ENCODE measurements around the gene RAB8B.
A peak's percentile ranks its signal among the peaks of the same experiment; 100 is the strongest.

Gene RAB8B

DNA sequence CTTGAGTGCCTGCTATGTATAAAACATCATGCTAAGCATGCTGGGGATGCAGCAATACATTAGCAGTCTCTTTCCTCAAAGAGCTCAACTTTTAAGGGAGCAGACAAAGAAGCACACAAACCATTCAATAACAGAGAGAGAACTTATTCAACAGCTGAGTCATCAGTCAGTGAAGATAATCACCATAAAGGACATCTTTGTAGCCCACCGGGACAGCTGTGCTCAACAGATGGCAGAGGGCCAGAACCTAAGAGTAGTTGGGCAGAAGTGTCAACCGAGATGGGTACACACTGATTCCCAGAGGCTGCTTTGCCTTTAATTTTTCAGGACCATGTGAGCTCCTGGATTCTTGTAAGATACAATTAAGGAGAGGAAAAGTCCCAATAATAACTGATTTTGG is 4.2 kb upstream of the RAB8B start:
- DNase-seq (ENCODE audit: low spot score) = no peak

DNA sequence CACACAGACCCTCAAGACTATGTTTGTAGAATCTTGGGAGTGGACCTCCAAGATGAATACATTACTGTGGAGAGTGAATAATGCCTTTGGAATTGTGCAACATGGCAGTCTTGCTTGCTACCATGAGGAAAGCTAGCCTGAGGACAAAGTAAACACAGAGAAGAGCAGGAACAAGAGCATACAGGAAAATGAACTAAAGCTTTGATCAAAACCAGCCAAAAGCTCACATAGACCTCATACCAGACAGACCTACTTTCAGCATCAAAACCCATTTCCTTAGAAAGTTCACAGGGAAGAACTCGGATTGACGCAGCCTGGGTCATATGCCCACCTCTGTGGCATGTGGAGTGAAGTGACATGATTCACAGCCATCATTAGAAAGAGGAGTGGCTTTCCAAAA is 3.3 kb upstream of the RAB8B start:
- DNase-seq (ENCODE audit: low spot score) = peak; percentile 57

DNA sequence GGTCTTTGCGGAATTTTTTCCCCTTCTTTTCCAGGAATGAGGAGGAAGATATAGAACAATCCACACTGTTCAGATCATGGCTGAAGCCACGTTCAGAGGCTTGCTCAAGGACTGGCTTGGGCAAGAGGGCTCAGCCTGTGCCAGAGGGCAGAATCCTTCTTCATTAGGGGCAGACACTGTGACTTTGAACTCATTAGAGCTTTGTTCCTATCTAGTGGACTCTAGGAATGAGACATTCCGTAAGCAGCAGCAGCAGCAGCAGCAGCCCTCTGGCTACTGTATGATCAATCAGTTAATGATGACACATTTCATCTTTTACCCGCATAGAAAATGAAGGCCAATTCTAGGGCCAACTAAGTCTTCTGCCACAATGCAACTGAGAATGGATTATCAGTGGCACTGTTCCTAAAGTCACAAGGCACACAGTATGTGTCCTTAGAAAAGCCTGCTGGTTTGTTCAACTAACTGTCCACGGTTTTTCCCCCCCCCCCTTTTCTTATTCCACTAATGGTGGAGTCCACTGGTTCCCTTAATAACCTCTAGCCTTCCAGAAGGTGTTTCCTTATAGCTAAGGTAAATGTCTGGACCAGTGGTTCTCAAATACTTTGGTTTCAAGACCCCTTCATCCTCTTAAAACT is 1.7 kb upstream of the RAB8B start:
- DNase-seq (ENCODE audit: low spot score) = no peak

DNA sequence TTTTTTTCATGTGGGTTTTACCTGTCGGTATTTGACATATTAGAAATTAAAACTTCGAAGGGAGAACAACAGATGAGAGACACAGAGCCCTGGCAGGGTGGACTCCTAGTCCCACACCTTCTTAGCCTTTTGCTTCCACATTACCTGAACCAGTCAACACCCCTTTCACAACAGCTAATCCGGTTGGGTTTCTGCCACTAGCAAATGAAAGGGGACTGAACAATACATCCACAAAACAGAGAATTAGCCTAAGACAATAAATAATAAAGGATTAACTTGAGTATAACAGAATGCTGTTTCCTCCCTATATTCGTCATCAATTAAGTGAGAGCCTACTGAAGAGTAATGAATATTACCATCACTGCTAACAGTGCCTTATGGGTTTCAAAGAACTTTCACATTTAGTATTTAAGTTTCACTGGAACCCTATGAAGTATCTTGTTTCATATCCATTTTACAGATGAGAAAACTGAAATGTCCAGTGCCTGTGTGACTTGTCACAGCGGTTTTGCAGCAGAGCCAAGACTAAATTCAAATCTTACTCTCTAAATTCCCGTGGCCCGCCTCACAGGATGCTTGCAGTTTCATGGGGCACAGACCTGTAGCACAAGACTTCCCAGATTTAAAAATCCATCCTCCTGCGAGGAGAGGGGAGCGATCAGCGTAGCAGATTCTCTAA is 1.0 kb upstream of the RAB8B start:
- no peak for DNase-seq (ENCODE audit: low spot score)

DNA sequence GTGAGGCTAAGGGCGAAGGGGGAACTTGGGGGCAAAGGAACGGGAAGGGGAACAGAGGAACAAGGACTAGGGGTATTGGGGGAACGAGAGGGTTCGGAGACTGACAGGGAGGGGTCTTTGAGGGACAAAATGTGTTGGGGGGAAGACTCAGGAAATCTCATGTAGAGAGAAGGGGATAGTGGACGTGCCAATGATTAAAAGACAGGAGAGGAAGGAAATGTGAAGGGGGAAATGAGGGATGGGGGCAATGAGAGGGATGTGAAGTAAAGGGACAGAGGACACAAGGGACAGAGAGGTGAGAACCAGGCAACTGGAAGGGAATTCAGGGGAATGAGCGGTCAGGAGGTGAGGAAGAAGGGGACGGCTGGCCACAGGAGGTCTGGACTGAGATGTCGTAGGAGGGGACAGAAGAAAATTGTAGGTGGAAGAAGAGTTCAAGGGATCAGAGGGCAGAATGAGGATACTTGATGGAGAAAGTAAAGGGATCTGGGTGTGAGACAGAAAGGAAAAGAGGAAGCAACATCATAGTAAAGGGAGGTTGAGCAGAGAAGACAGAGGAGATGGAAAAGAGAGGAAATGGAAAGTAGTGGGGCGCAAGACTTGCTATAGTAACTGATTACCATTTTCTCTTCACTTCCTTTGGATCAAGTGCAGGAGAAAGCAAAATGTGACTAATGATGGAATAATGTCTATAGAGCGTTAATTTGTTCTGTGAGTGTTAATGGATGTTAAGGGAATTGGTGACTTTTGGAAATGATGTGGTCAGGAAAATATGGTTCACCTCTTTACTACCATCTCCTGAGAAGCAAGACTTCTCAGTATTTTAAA is 749 bp downstream of the RAB8B start:
- no peak for DNase-seq (ENCODE audit: low spot score)

DNA sequence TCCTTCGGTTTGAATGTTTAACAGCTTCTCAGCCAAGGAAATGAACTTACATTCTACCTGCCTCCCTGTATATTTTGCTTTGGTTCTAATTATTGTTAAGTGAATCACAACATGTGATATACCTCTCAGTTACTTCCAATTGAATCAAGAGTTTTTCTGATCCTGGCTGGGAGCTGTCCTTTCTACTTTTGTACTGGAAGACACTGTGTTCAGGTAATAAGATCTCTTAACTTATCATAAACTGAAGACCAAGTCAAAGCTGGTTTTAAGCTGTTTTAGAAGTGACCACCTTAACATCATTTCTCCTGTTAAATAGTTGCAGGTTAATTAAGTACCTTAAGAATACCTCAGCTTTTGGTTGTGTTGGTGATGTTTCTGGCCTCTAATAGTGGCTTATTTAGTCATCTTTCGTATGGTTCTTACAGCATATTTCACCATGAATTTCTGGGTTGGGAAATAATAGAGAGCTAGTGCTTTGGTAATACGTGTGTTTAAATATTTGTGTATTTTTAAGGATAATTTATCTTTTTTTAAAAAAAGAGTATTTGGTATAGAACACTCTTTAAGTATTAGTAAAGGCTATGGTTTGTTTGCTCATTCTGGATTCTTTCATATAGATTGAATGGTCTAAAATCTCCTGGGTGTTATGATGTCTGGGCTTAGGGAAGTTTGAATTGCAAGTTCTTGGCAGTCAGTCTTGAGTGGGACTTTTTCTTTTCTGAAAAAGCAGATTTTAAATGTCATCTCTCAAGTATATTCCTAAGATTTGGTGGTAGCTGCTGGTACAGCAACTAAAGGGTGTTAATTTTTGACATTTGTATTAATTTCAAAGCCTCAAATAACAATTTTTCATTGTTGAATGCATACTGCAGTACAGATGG is 1.6 kb downstream of the RAB8B start:
- no peak for DNase-seq (ENCODE audit: low spot score)

DNA sequence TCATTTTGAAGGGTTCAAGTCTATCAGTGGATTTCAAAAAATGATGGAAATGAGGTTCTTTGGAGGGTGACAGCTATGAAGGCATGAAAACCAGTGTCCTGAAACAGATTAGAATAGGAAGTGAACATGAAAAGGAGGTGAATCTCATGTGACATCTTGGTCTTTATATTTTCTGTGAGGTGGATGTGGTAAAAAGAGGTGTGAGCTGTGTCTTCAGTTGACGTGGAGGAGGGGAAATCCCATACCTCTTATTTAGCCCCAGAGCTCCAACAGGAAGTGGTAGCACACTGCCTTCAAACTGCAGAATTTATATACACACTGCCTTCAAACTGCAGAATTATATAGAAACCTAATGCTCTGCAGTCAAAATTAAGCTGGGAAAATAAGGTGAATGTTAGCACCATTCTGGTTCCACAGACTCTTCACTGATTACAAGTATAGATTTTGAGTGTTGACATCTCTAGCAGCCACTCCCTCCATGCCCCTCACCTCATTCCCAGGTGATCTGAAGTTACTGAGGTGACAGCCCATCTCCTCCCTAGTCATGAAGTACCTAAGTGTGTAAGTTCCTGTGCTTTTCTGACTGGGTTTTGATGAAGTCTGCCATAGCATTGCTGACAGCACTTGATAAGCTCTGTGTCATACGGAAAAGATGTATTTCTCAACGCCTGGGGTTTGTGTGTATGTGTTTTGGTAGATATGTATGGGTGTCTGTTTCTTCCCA is 2.7 kb downstream of the RAB8B start:
- DNase-seq (ENCODE audit: low spot score) = no peak

DNA sequence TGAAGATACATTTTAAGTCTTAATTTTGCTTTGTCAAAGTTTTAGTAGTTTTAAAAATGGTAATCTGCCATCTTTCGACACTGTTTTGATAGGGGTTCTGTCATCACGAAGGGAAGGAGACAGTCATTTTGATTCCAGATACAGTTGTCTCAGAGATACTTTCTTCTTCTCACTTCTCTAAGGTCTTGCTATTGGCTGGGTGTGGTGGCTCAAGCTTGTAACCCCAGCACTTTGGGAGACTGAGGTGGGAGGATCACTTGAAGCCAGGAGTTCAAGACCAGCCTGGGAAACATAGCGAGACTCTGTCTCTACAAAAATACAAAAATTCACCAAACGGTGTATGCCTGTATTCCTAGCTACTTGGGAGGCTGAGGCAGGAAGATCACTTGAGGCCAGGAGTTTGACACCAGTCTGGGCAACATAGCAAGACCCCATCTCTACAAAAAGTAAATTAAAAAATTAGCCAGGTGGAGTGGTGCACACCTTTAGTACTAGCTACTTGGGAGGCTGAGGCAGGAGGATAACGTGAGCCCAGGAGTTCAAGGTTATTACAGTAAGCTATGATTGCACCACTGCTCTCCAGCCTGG is 3.3 kb downstream of the RAB8B start:
- DNase-seq (ENCODE audit: low spot score) = no peak

DNA sequence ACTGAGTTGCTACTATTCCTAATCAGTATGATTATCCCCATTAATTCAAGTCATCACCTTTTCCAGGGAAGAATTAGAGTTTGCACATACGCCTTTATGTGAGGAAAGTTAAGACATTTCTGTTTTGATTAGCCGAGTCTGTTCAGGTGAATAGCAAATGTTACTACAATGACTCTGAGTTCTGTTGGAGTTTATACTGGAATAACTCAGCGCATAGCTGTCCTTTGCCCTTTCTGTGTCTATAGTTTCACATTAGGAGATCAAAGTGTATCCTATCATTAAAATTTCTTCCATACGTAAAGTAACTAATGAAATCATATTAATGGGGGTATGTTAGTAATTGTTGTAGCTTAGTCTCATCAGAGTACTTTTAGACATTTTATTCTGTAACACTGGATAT is 4.9 kb downstream of the RAB8B start:
- no peak for DNase-seq (ENCODE audit: low spot score)

DNA sequence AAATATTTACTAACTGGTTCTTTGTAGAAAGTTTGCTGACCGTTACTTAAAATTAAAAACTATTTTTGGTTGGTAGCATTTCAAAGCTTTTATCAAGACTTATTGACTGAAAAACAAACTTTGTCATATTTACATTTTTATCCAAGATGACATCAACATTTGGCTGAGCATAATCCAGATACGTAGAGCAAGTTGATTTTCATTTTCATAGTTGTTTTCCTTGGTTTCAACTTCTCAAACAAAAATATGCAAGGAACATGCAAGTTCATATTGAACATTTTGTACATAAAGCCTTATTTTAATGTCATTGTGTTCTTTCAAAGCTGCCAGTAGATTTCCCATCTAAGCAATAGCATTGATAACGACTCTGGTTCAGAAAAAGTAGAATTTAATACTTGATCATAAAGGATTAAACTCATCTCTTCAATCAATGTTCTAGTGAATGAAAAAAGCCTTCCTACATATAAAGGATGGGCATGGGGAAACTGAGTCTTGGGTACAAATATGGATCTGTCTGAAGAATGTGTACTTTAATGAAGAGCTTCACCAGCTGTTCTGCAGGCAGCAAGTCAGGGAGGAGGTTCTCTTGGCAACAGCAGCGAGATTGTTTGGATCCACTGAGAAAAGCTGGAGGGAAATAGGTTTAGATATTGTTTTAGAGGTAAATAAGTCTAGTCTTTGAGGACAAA is 5.6 kb downstream of the RAB8B start:
- DNase-seq (ENCODE audit: low spot score) = no peak

DNA sequence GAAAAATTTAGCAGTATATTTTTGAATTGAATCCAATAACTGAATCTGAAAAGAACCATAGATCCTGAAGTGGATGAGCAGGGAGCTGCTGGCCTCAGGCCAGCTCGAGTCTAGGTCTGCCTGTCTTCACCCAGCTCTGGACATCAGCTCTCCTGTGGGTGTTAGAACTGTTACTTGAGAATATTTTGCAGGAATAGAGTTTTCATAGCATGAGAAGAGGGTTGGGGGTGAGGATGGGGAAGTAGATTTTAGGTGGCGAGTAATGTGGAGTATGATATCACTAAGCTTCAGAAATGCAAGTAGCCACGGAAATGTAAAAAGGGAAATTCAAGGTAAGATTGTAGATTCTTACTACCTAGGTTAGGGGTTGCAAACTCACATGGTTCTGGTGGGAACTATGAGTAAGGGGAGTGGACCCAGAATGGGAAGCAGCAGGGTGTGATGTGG is 6.2 kb downstream of the RAB8B start:
- no peak for DNase-seq (ENCODE audit: low spot score)

DNA sequence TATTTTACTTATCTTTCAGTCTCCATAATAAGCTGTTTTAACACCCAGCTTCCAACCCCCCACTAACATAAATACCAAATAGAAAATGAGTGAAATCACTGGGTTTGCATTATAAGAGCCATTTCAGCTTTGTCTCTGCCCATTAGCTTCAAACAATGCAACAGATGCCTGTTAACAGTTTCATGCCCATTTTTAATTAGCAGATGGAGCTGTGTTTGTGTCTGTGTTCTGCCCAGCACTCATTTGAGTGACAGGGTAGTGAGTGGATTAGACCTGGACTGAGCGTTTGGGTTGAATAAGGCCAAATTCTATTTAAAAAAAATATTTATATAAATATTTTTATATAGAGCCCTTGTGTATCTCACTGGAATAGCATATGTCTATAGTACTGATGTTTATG is 7.4 kb downstream of the RAB8B start:
- DNase-seq (ENCODE audit: low spot score) = no peak

DNA sequence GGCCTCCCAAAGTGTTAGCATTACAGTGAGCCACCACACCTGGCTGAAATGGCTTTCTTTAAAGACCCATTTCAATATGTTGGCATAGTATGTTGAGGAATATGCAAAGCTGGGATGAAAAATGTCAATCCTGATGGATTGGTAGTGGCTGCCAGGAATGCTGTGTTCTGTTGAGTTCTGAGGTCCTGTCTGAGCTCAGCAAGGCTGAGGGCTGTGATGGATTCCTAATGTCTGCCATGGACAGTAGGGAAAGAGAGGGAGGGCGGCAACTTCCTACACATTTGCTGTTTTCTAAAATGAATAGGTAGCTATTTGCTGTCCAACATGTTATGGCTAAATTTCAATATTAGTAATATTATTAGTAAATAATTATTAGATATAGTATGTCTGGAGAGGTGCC is 8.2 kb downstream of the RAB8B start:
- DNase-seq (ENCODE audit: low spot score) = no peak

DNA sequence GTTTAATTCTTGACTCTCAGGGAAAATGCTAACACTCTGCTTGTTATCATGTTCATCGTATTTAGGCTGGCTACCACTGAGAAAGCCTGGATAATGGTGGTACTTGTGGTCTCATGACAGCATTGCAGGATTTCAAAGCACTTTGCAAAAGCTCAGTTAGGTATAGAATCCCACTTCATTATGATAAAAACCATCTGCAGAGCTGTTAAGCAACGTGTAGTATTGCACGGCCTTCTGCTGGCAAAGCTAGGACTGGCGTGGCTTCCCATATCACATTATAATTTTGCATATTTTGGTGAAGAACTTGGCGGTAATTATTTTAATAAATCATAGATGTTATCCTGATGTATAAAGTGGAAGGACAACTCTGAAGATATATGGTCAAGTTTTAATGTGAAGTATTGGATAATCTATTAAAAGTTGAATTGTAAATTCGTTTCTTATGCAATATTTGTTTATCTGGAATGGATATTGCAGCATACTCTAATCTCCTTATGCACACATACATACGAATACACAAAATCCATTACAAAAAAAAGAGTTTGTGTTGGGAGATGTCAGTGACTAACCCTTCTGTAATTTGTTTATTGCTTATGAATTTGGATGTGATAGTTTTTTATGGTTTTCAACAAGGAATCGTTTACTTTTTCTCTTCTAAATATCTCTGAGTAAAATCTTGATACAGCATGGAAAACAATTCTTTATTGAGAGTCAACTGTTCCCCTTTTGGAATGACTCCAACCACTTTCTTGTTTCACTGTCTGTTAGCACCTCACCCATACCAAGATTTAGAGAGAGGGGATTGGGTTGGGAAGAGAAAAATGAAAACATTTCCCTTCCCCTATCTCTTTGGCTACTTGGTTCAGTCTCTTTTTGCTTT is 9.2 kb downstream of the RAB8B start:
- DNase-seq (ENCODE audit: low spot score) = no peak

DNA sequence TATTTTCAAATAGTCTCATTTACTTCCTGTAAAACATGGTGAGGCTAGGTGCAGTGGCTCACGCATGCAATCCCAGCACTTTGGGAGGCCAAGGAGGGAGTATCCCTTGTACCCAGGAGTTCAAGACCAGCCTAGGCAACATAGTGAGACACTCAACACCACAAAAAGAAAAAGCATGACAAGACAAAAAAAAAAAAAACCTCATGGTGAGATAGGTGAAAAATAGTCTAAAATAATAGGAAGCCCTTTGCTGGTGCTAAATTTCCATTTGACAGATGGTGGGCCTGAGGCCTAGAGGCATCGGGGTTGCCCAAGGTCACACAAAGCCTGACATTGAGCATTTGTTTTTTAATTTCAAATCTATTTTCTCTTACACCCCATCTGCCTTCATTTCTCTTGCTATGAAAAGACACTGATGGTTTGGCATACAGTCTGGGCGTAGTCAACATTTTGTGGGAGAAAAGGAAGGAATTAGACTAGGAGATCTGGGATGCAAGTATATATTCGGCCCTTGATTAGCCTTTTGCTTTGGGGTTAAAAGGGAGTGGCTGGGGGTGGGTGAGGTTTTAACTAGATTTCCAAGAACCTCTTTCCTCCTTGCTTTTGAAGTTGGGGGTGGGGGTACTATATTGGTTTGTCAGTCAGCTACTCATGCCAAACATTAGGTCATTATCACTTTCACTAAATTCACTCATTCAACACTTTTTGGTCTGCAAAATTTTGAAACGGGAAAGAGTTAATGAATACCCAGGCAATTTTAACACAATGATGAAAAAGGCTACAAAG is 11.3 kb downstream of the RAB8B start:
- no peak for DNase-seq (ENCODE audit: low spot score)

DNA sequence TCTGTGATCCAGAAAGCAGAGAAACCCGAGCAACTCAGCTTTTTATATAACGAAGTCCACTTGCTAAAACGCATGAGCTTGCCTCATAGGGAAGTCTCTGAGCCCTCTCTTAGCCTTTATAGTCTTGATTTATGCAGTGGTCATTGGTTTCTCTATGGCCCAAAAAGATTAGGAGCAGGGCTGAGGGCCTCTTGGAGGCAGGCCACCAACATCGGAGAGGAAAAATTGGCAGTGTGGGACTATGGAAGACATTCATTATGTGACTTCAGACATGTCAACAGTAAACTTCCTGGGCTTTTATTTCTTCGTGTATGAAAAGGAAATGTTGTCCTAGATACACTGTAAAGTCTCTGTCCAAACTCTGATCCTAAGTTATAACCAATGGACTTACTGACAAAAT is 13.5 kb downstream of the RAB8B start:
- DNase-seq (ENCODE audit: low spot score) = no peak

DNA sequence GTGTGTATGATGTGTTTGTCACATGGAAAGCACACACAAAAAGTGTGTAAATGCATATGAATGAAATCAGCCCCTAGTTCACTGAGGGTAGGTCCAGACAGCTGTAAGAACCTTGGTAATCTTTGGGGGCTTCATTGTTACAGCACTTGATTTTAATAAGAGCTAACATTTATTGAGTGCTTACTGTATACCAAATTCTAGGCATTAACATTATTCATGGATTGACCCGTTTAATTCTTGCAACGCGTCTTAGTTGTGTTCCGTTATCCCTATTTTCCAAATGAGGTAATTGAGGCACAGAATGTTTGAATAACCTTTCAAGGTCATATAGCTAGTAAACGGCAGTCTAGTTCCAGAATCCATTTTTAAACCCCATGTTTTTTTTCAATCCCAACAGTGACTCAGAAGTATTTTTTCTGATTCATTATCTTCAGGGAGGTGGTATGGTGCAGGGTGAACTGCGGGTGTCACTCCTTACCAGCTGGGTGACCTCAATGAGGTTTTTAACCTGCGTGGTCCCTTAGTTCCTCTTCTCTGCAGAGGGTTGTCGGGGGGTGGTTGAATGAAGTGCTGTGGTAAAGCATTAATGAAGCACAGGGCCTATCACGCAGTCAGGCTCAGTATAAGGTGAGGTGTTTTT is 14.2 kb downstream of the RAB8B start:
- no peak for DNase-seq (ENCODE audit: low spot score)

DNA sequence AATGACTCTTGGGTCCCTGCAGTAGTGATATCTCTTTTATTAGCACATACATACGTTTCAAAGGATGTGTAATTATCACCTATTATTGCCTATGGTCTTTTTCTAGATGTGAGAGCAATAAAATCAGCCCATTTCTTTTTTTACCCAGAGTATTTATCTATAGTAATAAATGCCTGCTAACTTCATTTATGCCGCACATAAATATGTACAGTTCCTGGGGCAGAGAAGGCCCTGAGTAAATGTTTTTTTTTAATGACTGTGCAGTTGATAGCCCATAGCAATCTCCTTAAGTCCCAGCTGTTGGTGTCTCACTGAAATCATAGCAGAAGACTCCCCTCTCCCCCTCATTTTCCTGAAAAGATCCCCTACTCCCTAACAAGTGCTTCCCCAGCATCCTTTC is 16.7 kb downstream of the RAB8B start:
- no peak for DNase-seq (ENCODE audit: low spot score)
